Measurements from ENCODE around the gene DDX31.

DDX31 gene

DNA sequence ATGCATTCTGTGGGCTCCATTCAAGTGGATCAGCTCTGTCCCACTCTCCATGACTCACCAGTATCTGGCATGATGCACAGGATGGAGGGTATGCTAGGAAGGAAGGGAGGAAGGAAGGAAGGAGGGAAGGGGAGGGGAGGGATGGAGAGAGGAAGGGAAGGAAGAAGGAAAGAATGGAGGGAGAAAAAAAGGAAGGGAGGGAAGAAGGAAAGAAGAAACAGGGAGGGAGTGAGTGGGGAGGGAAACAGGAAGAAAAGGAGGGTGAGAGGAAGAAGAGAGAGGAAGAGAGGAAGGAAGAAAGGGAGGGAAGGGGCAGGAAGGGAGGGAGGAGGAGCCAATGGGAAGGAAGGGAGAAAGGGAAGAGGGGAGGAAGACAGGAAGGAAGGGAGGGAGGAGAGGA, 92.7 kb downstream of the DDX31 start:
- Histone ChIP-seq H3K27me3 (ENCODE audit: insufficient read depth, poor library complexity, severe bottlenecking) (peaks cover 50% of the 10 kb centered on the region), H3K4me3 (replicated peaks; ENCODE audit: insufficient read depth, low read length) (no peak overlapping the region), H3K27ac (replicated peaks) (no peak overlapping the region)
- TF ChIP-seq, protein P1, sequence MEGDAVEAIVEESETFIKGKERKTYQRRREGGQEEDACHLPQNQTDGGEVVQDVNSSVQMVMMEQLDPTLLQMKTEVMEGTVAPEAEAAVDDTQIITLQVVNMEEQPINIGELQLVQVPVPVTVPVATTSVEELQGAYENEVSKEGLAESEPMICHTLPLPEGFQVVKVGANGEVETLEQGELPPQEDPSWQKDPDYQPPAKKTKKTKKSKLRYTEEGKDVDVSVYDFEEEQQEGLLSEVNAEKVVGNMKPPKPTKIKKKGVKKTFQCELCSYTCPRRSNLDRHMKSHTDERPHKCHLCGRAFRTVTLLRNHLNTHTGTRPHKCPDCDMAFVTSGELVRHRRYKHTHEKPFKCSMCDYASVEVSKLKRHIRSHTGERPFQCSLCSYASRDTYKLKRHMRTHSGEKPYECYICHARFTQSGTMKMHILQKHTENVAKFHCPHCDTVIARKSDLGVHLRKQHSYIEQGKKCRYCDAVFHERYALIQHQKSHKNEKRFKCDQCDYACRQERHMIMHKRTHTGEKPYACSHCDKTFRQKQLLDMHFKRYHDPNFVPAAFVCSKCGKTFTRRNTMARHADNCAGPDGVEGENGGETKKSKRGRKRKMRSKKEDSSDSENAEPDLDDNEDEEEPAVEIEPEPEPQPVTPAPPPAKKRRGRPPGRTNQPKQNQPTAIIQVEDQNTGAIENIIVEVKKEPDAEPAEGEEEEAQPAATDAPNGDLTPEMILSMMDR (IDR thresholded peaks at IDR 0.05; ENCODE audit: insufficient read depth, low read length) = no peak
- TF ChIP-seq GABPA (IDR thresholded peaks at IDR 0.05; ENCODE audit: low read depth) = no peak
- TF ChIP-seq, protein P2, sequence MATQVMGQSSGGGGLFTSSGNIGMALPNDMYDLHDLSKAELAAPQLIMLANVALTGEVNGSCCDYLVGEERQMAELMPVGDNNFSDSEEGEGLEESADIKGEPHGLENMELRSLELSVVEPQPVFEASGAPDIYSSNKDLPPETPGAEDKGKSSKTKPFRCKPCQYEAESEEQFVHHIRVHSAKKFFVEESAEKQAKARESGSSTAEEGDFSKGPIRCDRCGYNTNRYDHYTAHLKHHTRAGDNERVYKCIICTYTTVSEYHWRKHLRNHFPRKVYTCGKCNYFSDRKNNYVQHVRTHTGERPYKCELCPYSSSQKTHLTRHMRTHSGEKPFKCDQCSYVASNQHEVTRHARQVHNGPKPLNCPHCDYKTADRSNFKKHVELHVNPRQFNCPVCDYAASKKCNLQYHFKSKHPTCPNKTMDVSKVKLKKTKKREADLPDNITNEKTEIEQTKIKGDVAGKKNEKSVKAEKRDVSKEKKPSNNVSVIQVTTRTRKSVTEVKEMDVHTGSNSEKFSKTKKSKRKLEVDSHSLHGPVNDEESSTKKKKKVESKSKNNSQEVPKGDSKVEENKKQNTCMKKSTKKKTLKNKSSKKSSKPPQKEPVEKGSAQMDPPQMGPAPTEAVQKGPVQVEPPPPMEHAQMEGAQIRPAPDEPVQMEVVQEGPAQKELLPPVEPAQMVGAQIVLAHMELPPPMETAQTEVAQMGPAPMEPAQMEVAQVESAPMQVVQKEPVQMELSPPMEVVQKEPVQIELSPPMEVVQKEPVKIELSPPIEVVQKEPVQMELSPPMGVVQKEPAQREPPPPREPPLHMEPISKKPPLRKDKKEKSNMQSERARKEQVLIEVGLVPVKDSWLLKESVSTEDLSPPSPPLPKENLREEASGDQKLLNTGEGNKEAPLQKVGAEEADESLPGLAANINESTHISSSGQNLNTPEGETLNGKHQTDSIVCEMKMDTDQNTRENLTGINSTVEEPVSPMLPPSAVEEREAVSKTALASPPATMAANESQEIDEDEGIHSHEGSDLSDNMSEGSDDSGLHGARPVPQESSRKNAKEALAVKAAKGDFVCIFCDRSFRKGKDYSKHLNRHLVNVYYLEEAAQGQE (IDR thresholded peaks at IDR 0.05; ENCODE audit: insufficient replicate concordance, low read depth) = no peak
- TF ChIP-seq SPI1 (IDR thresholded peaks at IDR 0.05; ENCODE audit: borderline replicate concordance, low read depth) = no peak
- TF ChIP-seq POLR2AphosphoS5 (IDR thresholded peaks at IDR 0.05; ENCODE audit: low read depth) = no peak
- DNase-seq (ENCODE audit: low read depth in 1 of 2, low spot score in 1 of 2) = no peak

DNA sequence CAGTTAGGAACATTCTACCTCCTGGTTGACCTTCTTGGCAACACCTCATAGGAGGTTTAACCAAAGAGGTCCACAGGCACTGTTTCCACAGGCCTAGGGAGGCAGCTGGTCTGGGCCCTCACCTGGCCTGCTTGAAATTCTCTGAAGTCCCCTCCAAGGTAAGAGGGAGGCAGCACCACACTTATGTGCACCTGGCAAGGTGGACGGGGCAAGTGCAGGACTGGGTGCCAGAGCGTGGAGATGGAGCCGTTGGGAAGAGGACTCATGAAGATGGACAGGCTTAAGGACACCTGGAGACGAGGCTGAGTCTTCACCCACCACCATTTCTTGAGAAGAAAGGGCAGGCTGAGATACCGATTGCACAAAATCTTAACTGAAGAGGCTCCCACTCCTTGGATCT, 94.0 kb downstream of the DDX31 start:
- no peak overlapping the region for H3K27ac ChIP-seq (replicated peaks)
- DNase-seq (ENCODE audit: low read depth in 1 of 2, low spot score in 1 of 2) = no peak
- no peak for TF ChIP-seq POLR2AphosphoS5 (IDR thresholded peaks at IDR 0.05; ENCODE audit: low read depth)
- TF ChIP-seq, protein P2 (IDR thresholded peaks at IDR 0.05; ENCODE audit: insufficient replicate concordance, low read depth) = no peak
- TF ChIP-seq, protein P1 (IDR thresholded peaks at IDR 0.05; ENCODE audit: insufficient read depth, low read length) = no peak
- TF ChIP-seq GABPA (IDR thresholded peaks at IDR 0.05; ENCODE audit: low read depth) = no peak
- no peak for TF ChIP-seq SPI1 (IDR thresholded peaks at IDR 0.05; ENCODE audit: borderline replicate concordance, low read depth)
- peaks cover 41% of the 10 kb centered on the region for H3K27me3 ChIP-seq (ENCODE audit: insufficient read depth, poor library complexity, severe bottlenecking)
- H3K4me3 ChIP-seq (replicated peaks; ENCODE audit: insufficient read depth, low read length) = no peak overlapping the region

DNA sequence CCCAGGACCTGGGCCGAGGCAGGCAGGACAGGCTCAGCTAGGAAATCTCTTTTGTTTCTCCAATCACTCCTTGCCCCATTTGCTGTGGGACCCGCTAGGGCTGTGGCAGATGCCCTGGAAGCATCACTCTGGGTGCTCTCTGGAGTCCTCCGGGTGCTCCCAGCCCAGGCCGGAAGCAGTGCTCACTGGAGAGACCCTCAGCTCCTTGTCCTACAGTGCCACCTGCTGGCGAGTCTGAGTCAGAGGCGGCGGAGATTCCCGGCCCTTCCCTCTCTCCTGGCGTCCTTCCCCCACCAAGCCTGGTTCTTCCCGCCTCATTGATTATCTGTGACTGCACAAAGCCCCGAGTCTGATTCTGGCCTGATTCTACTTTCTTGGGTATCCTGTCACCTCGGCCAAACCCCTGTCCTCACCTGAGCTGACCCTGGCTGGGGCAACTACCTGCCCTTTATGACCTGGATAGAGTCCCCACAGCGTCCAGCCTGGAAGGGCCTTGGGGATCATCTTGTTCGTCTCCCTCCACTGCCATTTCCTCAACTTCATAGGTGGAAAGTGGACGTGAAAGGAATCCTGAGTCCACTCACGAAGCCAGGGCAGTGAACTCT, 94.7 kb downstream of the DDX31 start:
- no peak overlapping the region for H3K4me3 ChIP-seq (replicated peaks; ENCODE audit: insufficient read depth, low read length)
- peak; percentile 52 to 55 for DNase-seq (ENCODE audit: low read depth in 1 of 2, low spot score in 1 of 2)
- TF ChIP-seq POLR2AphosphoS5 (IDR thresholded peaks at IDR 0.05; ENCODE audit: low read depth) (no peak), SPI1 (IDR thresholded peaks at IDR 0.05; ENCODE audit: borderline replicate concordance, low read depth) (no peak), GABPA (IDR thresholded peaks at IDR 0.05; ENCODE audit: low read depth) (0 out of 2 replicates have a peak, but pooled peaks have one; percentile 13)
- TF ChIP-seq, protein P1 (IDR thresholded peaks at IDR 0.05; ENCODE audit: insufficient read depth, low read length) = peak; percentile 46
- TF ChIP-seq, protein P2 (IDR thresholded peaks at IDR 0.05; ENCODE audit: insufficient replicate concordance, low read depth) = no peak
- peaks cover 36% of the 10 kb centered on the region for H3K27me3 ChIP-seq (ENCODE audit: insufficient read depth, poor library complexity, severe bottlenecking)
- no peak overlapping the region for H3K27ac ChIP-seq (replicated peaks)
